ENCODE data around the gene SYCN. TPM values are rescaled to one million over a fixed set of nuclear protein-coding genes. Genes with fewer than 3 reads are reported as not detected.
A peak's percentile ranks its signal among the peaks of the same experiment; 100 is the strongest.

SYCN gene
- total RNA-seq, 1 experiment from 2014 or later: not detected

DNA sequence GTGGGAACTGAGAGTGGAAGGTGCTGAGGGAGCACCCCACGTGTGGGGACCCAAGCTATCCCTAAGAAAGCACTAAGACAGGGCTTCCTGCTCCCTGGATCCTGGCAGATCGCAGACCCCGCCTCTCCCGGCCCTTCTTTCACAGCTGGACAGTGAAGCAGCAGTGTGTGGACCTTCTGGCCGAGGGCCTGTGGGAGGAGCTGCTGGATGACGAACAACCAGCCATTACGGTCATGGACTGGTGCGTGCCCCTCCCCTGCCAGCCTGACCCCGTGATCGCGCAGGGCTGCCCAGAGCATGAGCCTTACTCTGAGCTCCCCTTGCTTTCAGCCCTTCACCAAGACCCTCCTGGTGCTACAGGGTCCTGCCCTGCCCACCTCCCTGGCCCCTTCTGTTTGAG lies 5.0 kb downstream of the SYCN start:
- intact Hi-C loops (cut with micrococcal nuclease): loop anchor here (10.0 kb wide), 1 partner anchor 126 kb away; the partner anchor contains the start of gene LRFN1
- no peak for DNase-seq (ENCODE audit: unreplicated experiment)
- no peak overlapping the region for H3K27ac Mint-ChIP-seq (ENCODE audit: low read depth, unreplicated experiment)
- ChIA-PET CTCF (no interaction called here), POLR2A (no interaction called here)
- peaks cover 62% of the 10 kb centered on the region for H3K27me3 Mint-ChIP-seq (ENCODE audit: insufficient read depth, unreplicated experiment)
- no peak overlapping the region for H3K4me3 Mint-ChIP-seq (ENCODE audit: unreplicated experiment)
- TF ChIP-seq, protein P1, sequence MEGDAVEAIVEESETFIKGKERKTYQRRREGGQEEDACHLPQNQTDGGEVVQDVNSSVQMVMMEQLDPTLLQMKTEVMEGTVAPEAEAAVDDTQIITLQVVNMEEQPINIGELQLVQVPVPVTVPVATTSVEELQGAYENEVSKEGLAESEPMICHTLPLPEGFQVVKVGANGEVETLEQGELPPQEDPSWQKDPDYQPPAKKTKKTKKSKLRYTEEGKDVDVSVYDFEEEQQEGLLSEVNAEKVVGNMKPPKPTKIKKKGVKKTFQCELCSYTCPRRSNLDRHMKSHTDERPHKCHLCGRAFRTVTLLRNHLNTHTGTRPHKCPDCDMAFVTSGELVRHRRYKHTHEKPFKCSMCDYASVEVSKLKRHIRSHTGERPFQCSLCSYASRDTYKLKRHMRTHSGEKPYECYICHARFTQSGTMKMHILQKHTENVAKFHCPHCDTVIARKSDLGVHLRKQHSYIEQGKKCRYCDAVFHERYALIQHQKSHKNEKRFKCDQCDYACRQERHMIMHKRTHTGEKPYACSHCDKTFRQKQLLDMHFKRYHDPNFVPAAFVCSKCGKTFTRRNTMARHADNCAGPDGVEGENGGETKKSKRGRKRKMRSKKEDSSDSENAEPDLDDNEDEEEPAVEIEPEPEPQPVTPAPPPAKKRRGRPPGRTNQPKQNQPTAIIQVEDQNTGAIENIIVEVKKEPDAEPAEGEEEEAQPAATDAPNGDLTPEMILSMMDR (IDR thresholded peaks at IDR 0.05; ENCODE audit: unreplicated experiment): no peak
- peaks cover 1% of the 10 kb centered on the region for H3K36me3 Mint-ChIP-seq (ENCODE audit: insufficient read depth, unreplicated experiment)
- H3K4me1 Mint-ChIP-seq (ENCODE audit: insufficient read depth, unreplicated experiment): peaks cover 17% of the 10 kb centered on the region
- no peaks in the 10 kb centered on the region for H3K9me3 Mint-ChIP-seq (ENCODE audit: unreplicated experiment)
- BruUV-seq (replicated peaks): no TSS peak

DNA sequence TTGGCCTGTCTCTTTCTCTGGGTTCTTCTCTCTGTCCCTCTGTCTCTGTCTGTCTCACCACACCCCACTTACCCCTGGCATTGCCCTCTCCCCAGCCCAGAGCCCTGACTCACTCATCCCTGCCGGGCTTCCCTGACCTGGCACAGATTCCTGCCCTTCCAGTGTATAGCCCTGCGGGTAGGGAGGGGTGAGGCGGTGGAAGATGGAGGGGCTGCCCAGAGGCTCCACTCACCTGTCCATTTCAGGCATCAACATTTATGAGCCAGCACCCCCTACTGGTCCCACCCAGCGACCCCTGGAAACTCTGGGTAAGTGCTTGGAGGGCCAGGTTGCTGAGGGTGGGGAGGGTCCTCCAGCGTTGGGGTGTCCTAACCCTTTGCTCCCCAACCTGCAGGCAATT lies 6.3 kb downstream of the SYCN start:
- no peak overlapping the region for H3K27ac Mint-ChIP-seq (ENCODE audit: low read depth, unreplicated experiment)
- ChIA-PET POLR2A (interaction anchor here (0.6 kb wide), 1 partner anchor 40 kb away, joined by 3 read pairs; no protein-coding TSS in a partner anchor), CTCF (no interaction called here)
- peaks cover 24% of the 10 kb centered on the region for H3K4me1 Mint-ChIP-seq (ENCODE audit: insufficient read depth, unreplicated experiment)
- no peak overlapping the region for H3K4me3 Mint-ChIP-seq (ENCODE audit: unreplicated experiment)
- no peaks in the 10 kb centered on the region for H3K9me3 Mint-ChIP-seq (ENCODE audit: unreplicated experiment)
- intact Hi-C loops (cut with micrococcal nuclease): loop anchor here (10.0 kb wide), 1 partner anchor 127 kb away; the partner anchor contains the start of gene LRFN1
- H3K36me3 Mint-ChIP-seq (ENCODE audit: insufficient read depth, unreplicated experiment): peaks cover 5% of the 10 kb centered on the region
- peaks cover 50% of the 10 kb centered on the region for H3K27me3 Mint-ChIP-seq (ENCODE audit: insufficient read depth, unreplicated experiment)
- no TSS peak for BruUV-seq (replicated peaks)
- TF ChIP-seq, protein P1 (IDR thresholded peaks at IDR 0.05; ENCODE audit: unreplicated experiment): no peak
- peak; percentile 30 for DNase-seq (ENCODE audit: unreplicated experiment)

DNA sequence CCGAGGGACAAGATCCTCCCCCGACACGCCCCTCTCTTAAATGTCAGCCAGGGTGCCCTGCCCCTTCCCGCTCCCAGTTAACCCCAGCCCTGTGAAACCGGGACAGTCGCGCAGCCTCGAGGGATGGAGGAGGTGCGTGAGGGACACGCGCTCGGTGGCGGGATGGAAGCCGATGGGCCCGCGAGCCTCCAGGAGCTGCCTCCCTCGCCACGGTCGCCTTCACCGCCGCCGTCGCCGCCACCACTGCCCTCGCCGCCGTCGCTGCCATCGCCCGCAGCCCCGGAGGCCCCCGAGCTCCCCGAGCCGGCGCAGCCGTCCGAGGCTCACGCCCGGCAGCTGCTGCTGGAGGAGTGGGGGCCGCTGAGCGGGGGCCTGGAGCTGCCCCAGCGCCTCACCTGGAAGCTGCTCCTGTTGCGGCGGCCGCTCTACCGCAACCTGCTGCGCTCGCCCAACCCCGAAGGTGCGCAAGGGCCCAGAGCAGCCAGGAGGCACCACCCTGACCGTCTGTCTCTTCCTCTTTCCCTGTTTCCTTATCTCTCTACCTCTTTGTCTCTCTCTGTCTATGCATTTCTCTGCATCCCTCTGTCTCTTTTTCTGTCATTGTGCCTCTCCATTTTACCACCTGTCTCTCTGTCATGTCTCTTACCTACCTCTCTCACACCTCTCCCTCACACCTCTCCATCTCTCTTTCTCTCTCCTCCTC lies 7.1 kb downstream of the SYCN start, which contains the start of gene NCCRP1:
Gene NCCRP1, plus strand, starts transcription at position 105 of the 703 bp plus-strand sequence. Its CDS starts 19 bp downstream, at position 124.
- no TSS peak for BruUV-seq (replicated peaks)

DNA sequence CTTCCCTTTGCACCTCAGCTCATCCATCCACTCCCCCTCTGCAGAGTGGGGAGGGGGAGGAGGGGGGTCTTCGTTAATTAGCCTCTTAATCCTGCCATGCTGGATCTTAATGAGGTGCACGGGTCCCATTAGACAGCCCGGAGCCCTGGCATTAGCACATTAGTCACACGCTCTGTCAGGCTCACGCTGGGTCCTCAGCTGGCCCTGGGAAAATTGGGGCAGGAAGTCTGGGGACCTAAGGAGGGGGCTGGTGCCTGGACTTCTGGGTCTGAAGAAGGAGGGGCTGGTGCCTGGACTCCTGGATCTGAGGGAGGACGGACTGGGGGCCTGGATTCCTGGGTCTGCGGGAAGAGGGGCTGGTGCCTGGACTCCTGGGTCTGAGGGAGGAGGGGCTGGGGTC lies 7.7 kb downstream of the SYCN start:
- Mint-ChIP-seq H3K4me3 (ENCODE audit: unreplicated experiment) (no peak overlapping the region), H3K27me3 (ENCODE audit: insufficient read depth, unreplicated experiment) (peaks cover 41% of the 10 kb centered on the region), H3K9me3 (ENCODE audit: unreplicated experiment) (no peaks in the 10 kb centered on the region), H3K36me3 (ENCODE audit: insufficient read depth, unreplicated experiment) (peaks cover 5% of the 10 kb centered on the region), H3K27ac (ENCODE audit: low read depth, unreplicated experiment) (no peak overlapping the region), H3K4me1 (ENCODE audit: insufficient read depth, unreplicated experiment) (peaks cover 24% of the 10 kb centered on the region)
- no peak for DNase-seq (ENCODE audit: unreplicated experiment)
- ChIA-PET CTCF (interaction anchor here (0.9 kb wide), 1 partner anchor 144 kb away, joined by 3 read pairs; no protein-coding TSS in a partner anchor), POLR2A (no interaction called here)
- TF ChIP-seq, protein P1 (IDR thresholded peaks at IDR 0.05; ENCODE audit: unreplicated experiment): no peak
- no TSS peak for BruUV-seq (replicated peaks)
- intact Hi-C loops (cut with micrococcal nuclease): loop anchor here (10.0 kb wide), 1 partner anchor 128 kb away; the partner anchor contains the start of gene LRFN1

More for the DNA sequence above, 7.1 kb downstream of the SYCN start, which contains the start of gene NCCRP1:
- POLR2A ChIA-PET: no interaction called here
- no peaks in the 10 kb centered on the region for H3K9me3 Mint-ChIP-seq (ENCODE audit: unreplicated experiment)
- CTCF ChIA-PET: interaction anchor here (0.9 kb wide), 1 partner anchor 145 kb away, joined by 3 read pairs; no protein-coding TSS in a partner anchor
- TF ChIP-seq, protein P1 (IDR thresholded peaks at IDR 0.05; ENCODE audit: unreplicated experiment): no peak
- no peak within 1 kb of the TSS for H3K27ac Mint-ChIP-seq (ENCODE audit: low read depth, unreplicated experiment)
- peaks cover 24% of the 10 kb centered on the region for H3K4me1 Mint-ChIP-seq (ENCODE audit: insufficient read depth, unreplicated experiment)
- intact Hi-C loops (cut with micrococcal nuclease): loop anchor here (10.0 kb wide), 1 partner anchor 128 kb away; the partner anchor contains the start of gene LRFN1
- H3K27me3 Mint-ChIP-seq (ENCODE audit: insufficient read depth, unreplicated experiment): peaks cover 47% of the 10 kb centered on the region
- peaks cover 5% of the 10 kb centered on the region for H3K36me3 Mint-ChIP-seq (ENCODE audit: insufficient read depth, unreplicated experiment)
- no peak for DNase-seq (ENCODE audit: unreplicated experiment)
- H3K4me3 Mint-ChIP-seq (ENCODE audit: unreplicated experiment): no peak within 1 kb of the TSS

All from MCF 10A (cell line).